OCI-LY7 (cell line): ENCODE results near the gene KRT3.

ENCODE experiments used
- CTCF ChIP-seq: fragments of 200-600 bp; sonication (generic); conservative IDR thresholded peaks from 2 replicates; pipeline ENCODE4 v1.5.1; 2014; ENCODE audit warnings: mild to moderate bottlenecking, antibody characterized with exemption, low read length, moderate library complexity, mixed read lengths
- EZH2phosphoT487 ChIP-seq: fragments of 200-600 bp; sonication (generic); IDR thresholded peaks from 2 replicates; pipeline ENCODE4 v1.6.1; 2018; ENCODE audit warnings: low read depth, borderline replicate concordance, mild to moderate bottlenecking, mixed run types, antibody characterized with exemption, low read length, moderate library complexity, mixed read lengths

- no peak for TF ChIP-seq CTCF
- no peak for TF ChIP-seq EZH2phosphoT487
These were observed 36.2 kb downstream of the KRT3 start for GRCh38 chr12:52759695-52760094.
